HG02642 (cell line): Measurements from ENCODE around the gene ELF2.
"Not testable (repeated sequence)": the region's sequence is repeated elsewhere in the genome, so short reads cannot be mapped to it uniquely, and the experiment has no call there.

Experiments
- ATAC-seq: cut with Tn5 transposase; IDR thresholded peaks from one replicate; pipeline ENCODE4 v1.9.1; 2021; ENCODE audit warnings: mild to moderate bottlenecking; ENCODE audit not compliant: unreplicated experiment, poor library complexity

Gene ELF2

DNA sequence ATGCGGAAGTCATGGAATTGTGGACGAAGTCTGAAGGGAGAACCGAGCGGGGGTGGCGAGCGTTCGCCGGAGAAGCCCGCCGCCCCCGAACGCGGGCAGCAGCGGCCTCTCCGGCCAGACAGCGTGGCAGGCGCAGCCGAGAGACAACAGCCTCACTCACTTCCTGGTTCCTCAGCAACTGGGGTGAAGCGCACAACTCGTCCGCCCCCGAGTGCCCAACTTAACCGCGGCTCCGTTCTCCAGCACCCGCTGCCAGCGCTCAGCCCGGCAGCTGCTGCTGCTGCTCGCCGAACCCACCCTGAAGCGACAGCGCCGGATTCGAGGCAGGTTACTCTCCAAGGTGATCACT, 93.4 kb downstream of the ELF2 start:
- peak; percentile 39 for ATAC-seq

DNA sequence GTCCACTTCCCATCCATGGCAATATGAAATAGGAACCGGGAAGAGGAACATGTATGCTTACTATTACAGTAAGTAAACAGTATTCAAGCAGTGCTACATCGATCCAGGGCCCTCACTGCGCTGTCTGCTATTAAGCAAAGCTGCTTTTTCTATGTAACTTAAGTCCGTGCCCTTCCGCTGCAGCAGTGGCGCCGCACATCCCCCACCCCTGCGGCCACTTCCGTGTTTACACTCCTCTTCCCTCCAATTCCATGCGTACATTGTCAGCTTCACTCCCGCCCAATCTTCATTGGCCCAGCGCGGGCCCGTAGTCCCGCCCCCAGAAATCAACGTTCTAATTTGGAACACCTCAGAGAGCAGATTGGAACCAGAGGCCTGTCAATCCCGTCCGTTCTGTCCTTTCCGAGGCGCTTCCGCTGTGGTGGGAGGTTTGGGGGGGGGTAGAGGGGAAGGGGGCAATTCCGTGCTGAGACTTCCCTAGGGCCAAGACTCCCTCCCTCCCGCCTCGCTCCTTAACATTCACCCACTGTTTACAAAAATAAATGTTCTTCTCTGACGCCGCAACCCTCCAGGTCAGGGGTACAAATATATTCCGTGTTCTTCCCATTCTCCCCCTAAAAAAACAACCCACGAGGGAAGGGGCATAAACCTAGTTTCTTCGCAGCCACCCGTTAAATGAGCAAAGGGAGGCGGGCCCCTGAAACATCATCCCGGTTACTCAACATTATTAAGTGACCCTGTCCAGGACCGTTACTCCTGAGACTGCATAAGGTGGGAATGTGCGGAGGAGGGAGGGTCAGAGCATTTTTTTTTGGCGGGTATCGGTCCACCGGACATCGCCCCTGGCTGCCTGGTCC, 94.0 kb downstream of the ELF2 start:
- ATAC-seq: peak; percentile 81

DNA sequence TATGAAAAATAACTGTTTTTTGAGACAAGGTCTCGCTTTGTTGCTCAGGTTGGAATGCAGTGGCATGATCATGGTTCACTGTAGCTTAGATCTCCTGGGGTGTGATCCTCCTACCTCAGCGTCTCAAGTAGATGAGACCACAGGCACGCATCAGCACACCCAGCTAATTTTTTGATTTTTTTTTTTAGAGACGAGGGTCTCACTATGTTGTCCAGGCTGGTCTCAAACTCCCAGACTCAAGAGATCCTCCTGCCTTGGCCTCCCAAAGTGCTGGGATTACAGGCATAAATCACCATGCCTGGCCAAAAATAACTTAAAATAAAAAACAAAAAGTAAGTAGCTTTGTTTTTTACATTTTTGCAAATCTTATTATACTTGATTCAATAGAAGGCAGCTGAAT, 98.1 kb downstream of the ELF2 start:
- no peak for ATAC-seq

DNA sequence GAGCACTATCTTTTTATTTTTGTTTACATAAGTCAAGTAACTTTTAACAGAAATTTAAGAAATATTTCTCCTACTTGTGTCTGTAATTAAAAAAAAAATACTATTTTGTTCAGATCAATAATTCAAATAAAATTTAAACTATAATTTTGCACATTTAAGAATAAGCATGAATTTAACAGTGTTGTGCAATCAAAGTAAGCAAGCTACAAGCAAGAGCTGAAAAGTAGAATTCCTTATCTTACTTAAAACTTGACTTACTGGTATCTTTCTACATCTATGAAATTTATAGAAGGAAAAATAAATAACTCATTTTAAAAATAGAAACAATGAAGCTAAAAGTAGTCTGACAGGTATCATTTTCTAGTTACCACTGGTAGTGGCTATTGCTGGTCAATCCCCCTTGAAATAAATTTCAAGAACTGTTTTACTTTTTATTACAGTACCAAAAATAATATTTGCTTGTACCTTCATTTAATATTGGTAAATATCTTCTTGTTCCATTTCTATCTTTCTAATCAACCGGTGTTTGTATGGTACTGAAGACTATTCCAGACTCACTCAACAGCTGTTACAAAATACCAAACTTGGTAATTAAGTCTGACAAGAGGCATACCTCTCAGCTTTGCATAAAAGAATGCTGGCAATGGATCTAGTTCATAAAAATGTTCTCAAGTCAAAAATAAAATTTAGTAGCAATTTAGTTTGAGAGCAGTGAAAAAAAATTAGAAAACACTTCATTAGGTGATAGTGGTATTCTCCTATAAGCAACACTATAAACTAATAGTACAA, 99.3 kb downstream of the ELF2 start:
- no peak for ATAC-seq

DNA sequence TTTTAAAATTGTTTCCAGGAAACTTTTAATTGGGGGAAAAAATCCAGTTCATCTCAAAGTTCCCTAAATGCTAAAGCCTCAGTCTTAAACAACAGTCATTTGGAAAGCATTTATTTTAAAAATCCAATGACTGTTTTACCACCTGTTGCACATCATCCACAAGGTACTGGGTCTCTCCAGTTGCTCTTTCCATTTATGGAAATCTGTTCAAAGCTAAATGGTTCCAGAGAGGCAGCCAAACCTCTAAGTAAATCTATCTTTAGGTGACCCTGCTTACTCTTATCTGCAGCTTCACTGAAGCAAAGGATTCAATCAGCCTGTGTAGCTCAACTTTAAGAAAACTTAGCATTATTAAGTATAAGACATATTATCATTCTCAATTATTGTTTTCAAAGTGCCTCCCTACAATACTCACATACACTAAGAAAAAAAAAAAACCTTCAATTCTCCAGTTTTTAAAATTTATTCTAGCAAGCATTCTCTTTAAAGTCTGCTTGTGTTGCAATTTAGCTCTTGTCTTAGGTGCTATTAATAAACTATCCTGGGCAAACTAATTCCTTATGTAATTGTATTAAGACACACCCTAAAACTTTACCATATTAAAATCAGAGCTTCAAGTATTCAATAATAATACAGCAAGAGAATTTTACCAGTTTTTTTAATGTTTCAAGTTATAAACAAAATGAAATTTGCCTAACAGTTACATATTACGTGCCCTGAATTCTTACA, 100.8 kb downstream of the ELF2 start:
- ATAC-seq: no peak

DNA sequence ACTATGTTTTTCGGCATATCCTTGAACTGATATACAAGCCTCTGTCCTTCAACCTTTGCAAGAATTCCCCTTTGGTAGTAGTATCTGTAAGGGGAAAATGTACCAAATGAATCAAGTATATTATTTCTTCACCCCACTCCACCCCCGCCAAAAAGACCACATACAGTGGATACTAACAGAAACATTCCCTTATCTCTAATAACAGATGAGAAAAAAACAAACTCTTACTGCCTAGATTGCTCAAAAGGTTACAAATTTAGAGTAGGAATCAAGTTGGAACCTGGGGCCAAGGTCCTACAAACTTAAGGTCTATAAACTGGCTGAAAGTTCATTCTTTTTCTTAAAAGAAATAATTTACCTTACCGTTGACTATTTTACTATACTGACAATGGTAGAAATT, 116.4 kb downstream of the ELF2 start:
- ATAC-seq: no peak

DNA sequence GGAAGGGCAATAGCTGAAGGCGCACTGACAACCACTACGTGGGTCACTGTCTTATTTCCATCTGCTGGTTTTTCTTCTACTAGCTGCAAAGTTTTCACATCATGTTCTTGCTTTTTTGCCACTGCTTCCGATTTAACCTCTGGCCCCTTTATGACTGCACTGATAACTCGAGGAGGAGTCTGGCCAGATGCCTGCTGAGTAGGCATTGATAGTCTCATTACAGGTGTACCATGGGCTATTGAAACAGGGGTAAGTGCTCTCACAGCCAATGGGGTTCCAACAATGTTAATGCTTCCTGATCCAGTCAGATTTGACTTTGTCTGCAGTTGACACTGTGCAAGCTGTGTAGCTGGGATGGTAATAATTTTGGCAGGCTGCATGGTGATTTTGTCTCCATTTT, 118.0 kb downstream of the ELF2 start:
- ATAC-seq: not testable (repeated sequence)

DNA sequence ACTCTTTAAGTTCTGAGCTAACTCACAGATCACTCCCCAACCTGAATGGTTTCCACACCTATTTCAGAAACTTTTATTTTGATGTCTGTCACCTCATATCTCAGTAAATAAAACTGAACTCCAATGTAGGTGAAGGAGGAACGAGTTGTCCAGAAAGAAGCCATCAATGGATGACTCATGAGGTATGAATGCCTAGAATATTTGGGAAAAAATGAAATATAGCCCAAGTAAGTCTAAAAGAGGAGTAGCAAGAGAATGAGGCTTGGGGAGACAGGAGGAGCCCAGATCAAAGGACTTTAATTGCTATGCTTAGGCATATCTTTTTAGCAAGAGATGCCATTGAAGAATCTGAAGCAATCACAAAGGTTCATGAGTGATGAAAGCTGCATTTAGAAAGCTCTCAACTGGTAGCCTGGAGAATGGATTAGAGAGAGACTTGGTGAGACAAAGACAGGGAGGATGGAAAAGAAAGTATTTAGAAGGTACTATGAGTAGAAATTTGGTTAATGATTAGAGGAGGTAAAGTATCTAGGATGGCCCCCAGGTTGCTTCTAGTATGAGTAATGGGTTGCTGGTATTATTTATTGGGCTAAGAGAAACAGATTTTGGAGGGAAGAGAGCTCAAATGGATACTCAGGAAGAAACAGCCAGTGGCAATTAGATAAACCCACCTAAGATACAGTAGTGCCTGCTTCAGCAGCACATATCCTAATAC, 122.1 kb downstream of the ELF2 start:
- no peak for ATAC-seq

DNA sequence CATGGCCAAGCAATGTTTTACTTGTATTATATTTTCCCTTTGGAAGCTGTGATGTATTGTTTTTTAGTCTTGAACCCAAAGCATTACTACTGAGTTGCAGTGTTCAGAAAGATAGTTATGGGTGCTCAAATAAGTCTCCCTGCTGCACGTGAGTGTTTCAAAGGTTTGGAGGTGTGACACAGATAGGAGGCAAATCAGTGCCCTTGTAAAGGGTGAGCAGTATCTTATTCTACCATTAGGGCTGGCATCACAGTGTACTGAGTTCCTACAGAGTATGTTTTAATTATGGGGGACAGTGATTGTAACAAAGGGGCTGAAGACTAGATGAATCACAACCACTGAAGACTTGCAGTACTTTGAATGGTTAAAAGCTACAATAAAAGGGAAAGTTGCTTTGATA, 123.1 kb downstream of the ELF2 start:
- ATAC-seq: no peak

DNA sequence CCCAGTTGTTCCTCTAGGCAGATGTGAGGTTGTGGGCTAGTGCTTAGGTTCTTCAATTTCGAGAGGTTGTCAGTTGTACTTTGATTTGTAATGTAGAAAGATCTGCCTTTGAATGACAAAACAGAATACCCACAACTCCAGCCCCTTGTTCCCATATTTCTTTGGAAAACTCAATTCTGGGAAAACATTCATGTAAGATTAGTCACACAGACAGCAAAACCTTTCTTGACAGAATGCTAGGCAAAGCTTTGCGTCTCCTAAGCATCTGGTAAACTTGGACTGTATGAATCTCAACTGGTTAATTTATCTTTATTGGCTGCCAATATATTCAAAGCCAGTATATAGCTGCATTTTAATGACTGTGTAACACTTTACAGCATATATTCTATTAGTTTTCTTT, 126.6 kb downstream of the ELF2 start:
- no peak for ATAC-seq

DNA sequence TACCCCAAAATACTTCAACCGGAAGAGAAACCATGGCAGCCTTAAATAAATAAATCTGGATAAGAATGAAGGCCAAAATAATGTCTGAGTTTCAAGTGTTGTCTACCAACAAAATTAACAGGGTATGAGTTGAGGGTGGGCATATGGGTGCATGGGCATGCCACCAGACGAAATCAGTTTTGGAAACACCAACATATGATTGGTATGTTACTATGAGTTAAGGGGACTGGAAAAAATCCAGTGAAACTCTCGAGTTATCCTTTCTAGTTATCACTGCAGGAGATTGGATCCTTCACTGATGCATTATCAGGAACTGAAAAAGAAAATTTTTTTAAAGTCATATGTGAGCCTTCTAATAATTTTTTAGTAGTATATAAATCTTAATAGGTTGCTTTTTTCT, 129.0 kb downstream of the ELF2 start:
- no peak for ATAC-seq

DNA sequence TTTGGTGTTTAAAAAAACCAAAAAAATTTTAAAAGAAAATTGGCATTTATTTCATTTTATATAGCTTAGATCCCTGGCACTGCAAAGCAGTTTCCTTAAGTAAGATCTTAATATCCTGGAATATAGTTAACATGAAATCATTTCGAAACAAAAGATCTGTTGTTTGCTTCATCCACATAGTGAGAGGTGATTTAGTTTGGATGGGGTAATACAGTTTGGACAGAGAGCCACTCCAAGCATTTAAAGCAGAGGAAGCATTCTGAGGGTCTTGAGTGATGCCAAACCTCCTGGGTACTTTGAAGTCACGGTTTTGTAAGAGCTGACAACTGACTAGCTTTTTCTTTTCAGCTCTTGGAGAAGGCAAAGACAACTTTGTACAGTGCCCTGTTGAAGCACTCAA, 132.7 kb downstream of the ELF2 start:
- ATAC-seq: no peak

DNA sequence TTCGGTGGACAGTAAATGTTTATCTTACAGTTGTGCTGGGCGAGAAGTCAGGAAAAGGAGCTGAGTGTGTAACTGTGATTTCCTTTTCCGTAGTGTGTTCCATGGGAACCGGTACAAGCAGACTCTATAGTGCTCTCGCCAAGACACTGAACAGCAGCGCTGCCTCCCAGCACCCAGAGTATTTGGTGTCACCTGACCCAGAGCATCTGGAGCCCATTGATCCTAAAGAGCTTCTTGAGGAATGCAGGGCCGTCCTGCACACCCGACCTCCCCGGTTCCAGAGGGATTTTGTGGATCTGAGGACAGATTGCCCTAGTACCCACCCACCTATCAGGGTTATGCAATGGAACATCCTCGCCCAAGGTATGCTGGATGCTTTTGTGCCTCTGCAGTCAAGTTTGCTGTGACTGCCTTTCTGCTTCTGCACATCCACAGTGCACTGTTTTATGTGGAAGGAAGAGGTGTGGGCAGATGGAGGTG, 134.0 kb downstream of the ELF2 start:
- ATAC-seq: no peak

DNA sequence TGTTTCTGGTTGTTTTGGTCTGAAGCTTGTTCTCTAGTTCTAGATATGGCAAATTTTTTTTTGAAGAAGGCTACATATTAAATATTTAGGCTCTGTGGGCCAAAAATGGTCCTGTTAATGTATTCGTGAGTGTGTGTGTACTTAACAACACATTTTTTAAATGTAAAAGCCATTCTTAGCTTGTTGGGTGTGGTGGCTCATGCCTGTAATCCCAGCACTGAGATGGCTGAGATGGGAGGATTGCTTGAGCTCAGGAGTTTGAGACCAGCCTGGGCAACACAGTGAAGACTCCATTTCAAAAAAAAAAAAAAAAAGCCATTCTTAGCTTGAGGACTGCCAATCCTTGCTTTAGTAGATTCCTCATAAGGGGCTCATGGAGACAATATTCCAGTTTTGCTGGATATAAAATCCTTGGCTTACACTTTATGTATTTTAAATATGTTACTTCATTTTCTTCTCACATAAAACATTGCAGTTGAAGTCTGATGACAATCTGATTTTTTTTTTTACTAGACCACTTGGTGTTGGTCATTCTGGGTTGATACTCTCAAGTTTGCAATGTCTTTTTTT, 138.1 kb downstream of the ELF2 start:
- no peak for ATAC-seq

DNA sequence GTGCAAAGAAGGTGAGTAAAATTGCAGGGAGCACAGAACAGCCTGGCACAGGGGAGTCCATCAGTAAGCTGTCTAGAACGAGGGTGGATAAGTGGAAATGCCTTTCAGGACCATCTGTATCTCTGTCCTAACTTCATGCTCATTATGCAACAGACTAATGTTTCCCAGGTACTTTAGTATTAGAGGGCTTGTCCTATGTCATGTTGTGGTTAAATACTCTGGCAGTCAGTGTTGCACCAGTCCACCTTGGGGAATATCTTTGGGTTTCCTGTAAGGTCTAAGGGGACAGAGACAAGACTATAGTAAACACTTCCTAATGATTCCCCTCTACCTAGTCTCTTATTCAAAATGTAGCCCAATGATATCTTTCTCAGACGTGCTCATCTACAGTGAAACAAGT, 140.1 kb downstream of the ELF2 start:
- ATAC-seq: no peak

DNA sequence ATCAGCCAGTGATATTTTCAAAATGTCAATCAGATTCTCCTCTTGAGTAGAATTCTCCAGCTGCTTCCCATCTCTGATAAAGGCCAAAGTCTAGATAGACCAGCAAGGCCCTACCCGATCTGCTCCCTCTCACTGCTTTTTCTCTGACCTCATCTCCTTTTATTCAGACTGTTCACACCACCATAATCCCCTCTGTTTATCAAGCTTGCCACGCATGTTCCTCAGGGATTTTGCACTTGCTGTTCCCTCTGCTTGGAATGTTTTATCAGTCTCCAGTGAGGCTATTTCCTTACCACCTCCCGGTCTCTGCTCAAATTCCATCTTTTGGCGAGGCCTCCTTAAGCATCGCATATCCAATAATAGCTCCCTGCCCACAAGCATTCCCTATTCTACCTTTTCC, 141.4 kb downstream of the ELF2 start:
- ATAC-seq: no peak

DNA sequence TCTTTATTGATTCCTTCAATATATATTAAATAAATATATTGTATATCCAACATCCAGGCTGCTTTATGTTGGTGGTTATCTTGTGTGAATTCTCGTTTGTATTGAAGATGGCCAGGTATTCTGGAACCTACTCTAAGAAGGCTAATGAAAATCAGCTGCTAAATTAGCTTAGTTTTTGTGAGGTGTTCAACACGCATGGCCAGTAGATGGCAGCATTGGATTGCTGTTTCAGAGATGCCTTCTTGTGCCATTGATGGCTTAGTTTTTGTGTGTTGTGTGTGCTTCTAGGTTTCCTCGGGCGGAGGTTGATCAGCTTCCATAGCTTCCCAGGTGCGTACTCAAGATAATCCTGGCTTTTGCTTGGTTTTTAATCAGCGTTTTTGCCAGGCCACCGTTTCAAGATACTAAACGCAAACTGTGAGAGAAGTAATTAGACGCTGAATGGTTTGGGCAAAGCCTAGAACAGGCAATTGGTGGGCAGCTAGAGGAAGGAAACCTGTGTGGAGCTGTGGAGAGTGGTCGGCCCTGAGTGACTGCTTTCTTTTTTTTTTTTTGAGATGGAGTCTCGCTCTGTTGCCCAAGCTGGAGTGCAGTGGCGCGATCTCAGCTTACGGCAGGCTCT, 146.3 kb downstream of the ELF2 start:
- peak; percentile 75 for ATAC-seq

DNA sequence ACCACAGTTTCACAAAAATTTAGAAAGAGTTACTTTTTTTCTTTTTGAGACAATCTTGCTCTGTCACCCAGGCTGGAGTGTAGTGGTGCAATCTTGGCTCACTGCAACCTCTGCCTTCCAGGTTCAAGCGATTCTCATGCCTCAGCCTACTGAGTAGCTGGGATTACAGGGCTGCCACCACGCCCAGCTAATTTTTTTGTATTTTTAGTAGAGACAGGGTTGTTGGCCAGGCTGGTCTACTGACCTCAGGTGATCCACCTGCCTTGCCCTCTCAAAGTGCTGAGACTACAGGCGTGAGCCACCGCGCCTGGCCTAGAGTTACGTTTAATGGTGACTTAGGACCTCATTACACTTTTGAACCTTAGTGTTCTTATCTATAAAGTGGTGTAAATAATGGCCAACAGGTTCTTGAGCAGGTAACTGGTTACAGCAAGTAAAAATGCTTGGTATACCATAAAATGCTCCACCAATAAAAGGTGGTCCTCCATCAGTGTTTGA, 147.1 kb downstream of the ELF2 start:
- ATAC-seq: not testable (repeated sequence)

DNA sequence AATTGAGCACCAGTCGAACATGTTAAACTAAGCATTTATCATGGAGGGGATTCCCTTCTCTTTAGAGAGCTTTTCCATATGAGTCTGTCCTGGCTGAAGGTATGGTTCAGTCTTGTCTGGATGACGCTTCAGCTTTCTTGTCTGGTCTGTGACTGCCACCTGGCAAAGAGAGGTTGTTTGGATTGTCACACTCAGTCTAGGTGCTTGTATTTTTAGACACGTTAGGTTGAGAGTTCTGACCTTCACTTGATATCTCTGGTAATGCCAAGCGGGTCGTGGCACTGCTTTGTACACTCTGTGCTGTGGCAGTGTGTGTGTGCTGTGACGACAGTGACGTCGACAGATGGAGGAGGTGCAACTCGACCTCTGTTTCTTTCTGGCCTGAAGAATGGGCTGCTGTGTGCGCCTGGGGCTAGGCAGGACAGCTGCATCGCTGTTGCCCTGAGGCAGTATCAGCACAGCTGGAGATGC, 148.8 kb downstream of the ELF2 start:
- ATAC-seq: no peak
